Panc1 (cell line): ENCODE results near the gene SZT2.

Source experiments
- CTCF ChIP-seq: fragments of 450-650 bp; IDR thresholded peaks from 2 replicates; pipeline ENCODE4 v1.5.1; 2017; ENCODE audit warnings: mild to moderate bottlenecking
- POLR2AphosphoS5 ChIP-seq: IDR thresholded peaks from 2 replicates; pipeline ENCODE4 v1.6.1; 2012; ENCODE audit warnings: mild to moderate bottlenecking, low read depth, low read length, moderate library complexity
- REST ChIP-seq, 2 experiments: IDR thresholded peaks; 2 replicates each; pipeline ENCODE4 v1.6.1; 2011 to 2012; ENCODE audit warnings: low read depth in 2 of 2, control low read depth in 1 of 2, low read length in 1 of 2, mild to moderate bottlenecking in 1 of 2, moderate library complexity in 1 of 2; ENCODE audit not compliant: insufficient read depth in 1 of 2
- SIN3A ChIP-seq: IDR thresholded peaks from 2 replicates; pipeline ENCODE4 v1.6.1; 2012; ENCODE audit warnings: low read depth, mild to moderate bottlenecking, low read length, moderate library complexity, borderline replicate concordance; ENCODE audit not compliant: insufficient read depth

GRCh38 chr1:43465505-43466067, 75.9 kb downstream of the SZT2 start:
- no peak for TF ChIP-seq CTCF
- TF ChIP-seq SIN3A, result no peak
- TF ChIP-seq REST (IDR thresholded peaks at IDR 0.05; ENCODE audit: insufficient read depth in 1 of 2, low read depth in 2 of 2, low read length in 1 of 2), result no peak
- no peak for TF ChIP-seq POLR2AphosphoS5
